ENCODE measurements around the gene COL4A3. TPM values are rescaled to one million over a fixed set of nuclear protein-coding genes. Genes with fewer than 3 reads are reported as not detected.
"Not testable (repeated sequence)": the region's sequence is repeated elsewhere in the genome, so short reads cannot be mapped to it uniquely, and the experiment has no call there.

Gene COL4A3
- polyA plus RNA-seq, 4 donors: 41.9 to 64.6 (median 57.6) TPM

- DNase-seq (ENCODE audit: low read depth in 4 of 4, low spot score in 3 of 4): no peak
Observed at GRCh38 chr2:227154986-227155774, 9.2 kb upstream of the COL4A3 start.

- no peak for DNase-seq (ENCODE audit: low read depth in 4 of 4, low spot score in 3 of 4)
Observed at GRCh38 chr2:227160164-227160563, 4.3 kb upstream of the COL4A3 start.

GRCh38 chr2:227161947-227162346 is 2.5 kb upstream of the COL4A3 start:
- DNase-seq (ENCODE audit: low read depth in 4 of 4, low spot score in 3 of 4): no peak

GRCh38 chr2:227163485-227163997 is 883 bp upstream of the COL4A3 start:
- no peak for DNase-seq (ENCODE audit: low read depth in 4 of 4, low spot score in 3 of 4)

GRCh38 chr2:227164763-227165291 is 403 bp downstream of the COL4A3 start:
- no peak for DNase-seq (ENCODE audit: low read depth in 4 of 4, low spot score in 3 of 4)

- DNase-seq (ENCODE audit: low read depth in 4 of 4, low spot score in 3 of 4): not testable (repeated sequence)
Observed at GRCh38 chr2:227171779-227172178, 7.4 kb downstream of the COL4A3 start.

- no peak for DNase-seq (ENCODE audit: low read depth in 4 of 4, low spot score in 3 of 4)
Observed at GRCh38 chr2:227177592-227178336, 13.3 kb downstream of the COL4A3 start.

- DNase-seq (ENCODE audit: low read depth in 4 of 4, low spot score in 3 of 4): no peak
Observed at GRCh38 chr2:227179988-227180685, 15.7 kb downstream of the COL4A3 start.

- no peak for DNase-seq (ENCODE audit: low read depth in 4 of 4, low spot score in 3 of 4)
Observed at GRCh38 chr2:227180770-227181169, 16.3 kb downstream of the COL4A3 start.

- DNase-seq (ENCODE audit: low read depth in 4 of 4, low spot score in 3 of 4): no peak
Observed at GRCh38 chr2:227182765-227183164, 18.3 kb downstream of the COL4A3 start.

GRCh38 chr2:227183657-227184367 is 19.4 kb downstream of the COL4A3 start:
- DNase-seq (ENCODE audit: low read depth in 4 of 4, low spot score in 3 of 4): no peak

- no peak for DNase-seq (ENCODE audit: low read depth in 4 of 4, low spot score in 3 of 4)
Observed at GRCh38 chr2:227185615-227186232, 21.3 kb downstream of the COL4A3 start.

GRCh38 chr2:227186751-227187150 is 22.3 kb downstream of the COL4A3 start:
- DNase-seq (ENCODE audit: low read depth in 4 of 4, low spot score in 3 of 4): no peak

- no peak for DNase-seq (ENCODE audit: low read depth in 4 of 4, low spot score in 3 of 4)
Observed at GRCh38 chr2:227188292-227188691, 23.9 kb downstream of the COL4A3 start.

- DNase-seq (ENCODE audit: low read depth in 4 of 4, low spot score in 3 of 4): no peak
Observed at GRCh38 chr2:227191367-227191766, 26.9 kb downstream of the COL4A3 start.

- no peak for DNase-seq (ENCODE audit: low read depth in 4 of 4, low spot score in 3 of 4)
Observed at GRCh38 chr2:227192491-227192890, 28.1 kb downstream of the COL4A3 start.

- no peak for DNase-seq (ENCODE audit: low read depth in 4 of 4, low spot score in 3 of 4)
Observed at GRCh38 chr2:227194219-227194618, 29.8 kb downstream of the COL4A3 start.

GRCh38 chr2:227198866-227199265 is 34.4 kb downstream of the COL4A3 start:
- DNase-seq (ENCODE audit: low read depth in 4 of 4, low spot score in 3 of 4): no peak

- no peak for DNase-seq (ENCODE audit: low read depth in 4 of 4, low spot score in 3 of 4)
Observed at GRCh38 chr2:227201771-227202170, 37.3 kb downstream of the COL4A3 start.

GRCh38 chr2:227204452-227204851 is 40.0 kb downstream of the COL4A3 start:
- DNase-seq (ENCODE audit: low read depth in 4 of 4, low spot score in 3 of 4): no peak

Measured in right renal pelvis (tissue), 4 donors.